HEK293T (cell line): Measurements from ENCODE around the gene MPPE1.

ENCODE experiments used
- FOXK2 ChIP-seq: fragments of 450-650 bp; IDR thresholded peaks from 2 replicates; pipeline ENCODE4 v1.6.1; 2016; ENCODE audit warnings: mild to moderate bottlenecking
- SP1 ChIP-seq: fragments of 450-650 bp; IDR thresholded peaks from 2 replicates; pipeline ENCODE4 v1.6.1; 2017
- TARDBP ChIP-seq: fragments of 450-650 bp; IDR thresholded peaks from 2 replicates; pipeline ENCODE4 v1.6.1; 2016
- TF ChIP-seq, protein P1 (sequence below): fragments of 450-650 bp; IDR thresholded peaks from 2 replicates; pipeline ENCODE4 v1.6.1; 2016

DNA sequence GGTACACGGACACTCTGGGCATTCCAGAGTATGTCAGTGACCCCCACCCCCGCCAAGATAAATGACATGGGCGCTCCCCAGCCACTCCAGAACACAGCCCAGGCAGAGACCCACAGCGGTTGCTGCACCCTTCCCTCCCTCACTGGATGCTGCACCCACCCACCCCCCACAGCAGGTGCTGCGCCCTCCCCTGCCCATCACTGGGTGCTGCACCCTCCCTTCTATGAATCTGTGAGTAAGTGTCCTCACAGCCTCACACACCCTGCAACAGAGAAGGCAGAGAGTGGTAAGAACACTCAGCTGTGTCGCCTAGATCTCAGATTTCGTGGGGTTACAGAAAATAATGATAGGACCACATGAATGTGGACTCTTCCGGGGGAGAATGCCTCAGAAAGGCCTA, 33.4 kb downstream of the MPPE1 start:
- TF ChIP-seq SP1 (no peak), TARDBP (no peak), FOXK2 (no peak)
- TF ChIP-seq, protein P1, sequence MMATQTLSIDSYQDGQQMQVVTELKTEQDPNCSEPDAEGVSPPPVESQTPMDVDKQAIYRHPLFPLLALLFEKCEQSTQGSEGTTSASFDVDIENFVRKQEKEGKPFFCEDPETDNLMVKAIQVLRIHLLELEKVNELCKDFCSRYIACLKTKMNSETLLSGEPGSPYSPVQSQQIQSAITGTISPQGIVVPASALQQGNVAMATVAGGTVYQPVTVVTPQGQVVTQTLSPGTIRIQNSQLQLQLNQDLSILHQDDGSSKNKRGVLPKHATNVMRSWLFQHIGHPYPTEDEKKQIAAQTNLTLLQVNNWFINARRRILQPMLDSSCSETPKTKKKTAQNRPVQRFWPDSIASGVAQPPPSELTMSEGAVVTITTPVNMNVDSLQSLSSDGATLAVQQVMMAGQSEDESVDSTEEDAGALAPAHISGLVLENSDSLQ, result no peak
